IMR-90 (cell line): ENCODE measurements around the gene CCDC107. TPM values are rescaled to one million over a fixed set of nuclear protein-coding genes. Genes with fewer than 3 reads are reported as not detected.

Experiments used
- ATAC-seq: fragments of 200-7000 bp; cut with Tn5 transposase; 2 replicates; pipeline ENCODE4 v1.9.1; 2020; ENCODE audit warnings: low read depth, mild to moderate bottlenecking, moderate library complexity
- BruUV-seq: library from RNA; stranded (reverse); fragments of 400-500 nt; replicated peaks from 2 replicates; lab custom pipeline; 2021; lab: Mats Ljungman, UMichigan
- CTCF ChIA-PET: fragments of 300-600 bp; formaldehyde crosslinking; extraction: SDS; loops from one replicate; lab custom pipeline; 2021; ENCODE audit warnings: antibody characterized with exemption; lab: Yijun Ruan, JAX
- POLR2A ChIA-PET: fragments of 300-600 bp; sonication (Branson Sonifier 250); formaldehyde crosslinking; loops from one replicate; lab custom pipeline; 2022; ENCODE audit warnings: antibody characterized with exemption; ENCODE audit not compliant: unreplicated experiment; lab: Charles Lee
- DNase-seq: peaks from one replicate; pipeline ENCODE4 v3.0.0; 2013
- H2AFZ ChIP-seq: replicated peaks from 2 replicates; pipeline ENCODE3; 2013; ENCODE audit warnings: low read length, mild to moderate bottlenecking; ENCODE audit not compliant: poor library complexity
- H2AK5ac ChIP-seq: 2 replicates; pipeline ENCODE4 v1.6.1; 2013; ENCODE audit warnings: low read depth, low read length, inconsistent platforms
- H2AK9ac ChIP-seq: replicated peaks from 2 replicates; pipeline ENCODE3; 2013; ENCODE audit warnings: mild to moderate bottlenecking, low read depth, low read length, moderate library complexity; ENCODE audit not compliant: poor library complexity
- H2BK120ac ChIP-seq: 2 replicates; pipeline ENCODE4 v1.6.1; 2013; ENCODE audit warnings: low read depth, low read length, inconsistent platforms
- H2BK15ac ChIP-seq: 3 replicates; pipeline ENCODE4 v1.6.1; 2013; ENCODE audit warnings: low read depth, low read length, inconsistent platforms
- H2BK20ac ChIP-seq: 2 replicates; pipeline ENCODE4 v1.6.1; 2013; ENCODE audit warnings: low read depth, mild to moderate bottlenecking, inconsistent platforms, low read length, moderate library complexity
- H2BK5ac ChIP-seq: 2 replicates; pipeline ENCODE4 v1.6.1; 2013; ENCODE audit warnings: mild to moderate bottlenecking, low read depth, low read length, inconsistent platforms; ENCODE audit not compliant: poor library complexity, severe bottlenecking
- H3K14ac ChIP-seq: replicated peaks from 2 replicates; pipeline ENCODE4 v1.6.1; 2013; ENCODE audit warnings: low read depth, low read length, inconsistent platforms
- H3K18ac ChIP-seq: 2 replicates; pipeline ENCODE4 v1.6.1; 2013; ENCODE audit warnings: low read depth, low read length, control low read depth
- H3K23ac ChIP-seq: 2 replicates; pipeline ENCODE4 v1.6.1; 2013; ENCODE audit warnings: low read depth, low read length, inconsistent platforms
- H3K27ac ChIP-seq: 2 replicates; pipeline ENCODE4 v1.5.1; 2013; ENCODE audit warnings: mild to moderate bottlenecking, control low read depth, low read length; ENCODE audit not compliant: insufficient read depth
- H3K27me3 ChIP-seq: 2 replicates; pipeline ENCODE4 v1.6.1; 2013; ENCODE audit warnings: low read length; ENCODE audit not compliant: control insufficient read depth, insufficient read depth
- H3K36me3 ChIP-seq: 2 replicates; pipeline ENCODE4 v1.6.1; 2013; ENCODE audit warnings: low read length, mixed read lengths; ENCODE audit not compliant: control insufficient read depth, insufficient read depth
- H3K4ac ChIP-seq: 2 replicates; pipeline ENCODE4 v1.6.1; 2013; ENCODE audit warnings: low read depth, low read length, inconsistent platforms
- H3K4me1 ChIP-seq: 2 replicates; pipeline ENCODE4 v1.6.1; 2013; ENCODE audit warnings: low read length, mixed read lengths; ENCODE audit not compliant: control insufficient read depth, insufficient read depth
- H3K4me2 ChIP-seq: 2 replicates; pipeline ENCODE4 v1.6.1; 2013; ENCODE audit warnings: low read depth, mild to moderate bottlenecking, control low read depth, low read length, moderate library complexity
- H3K4me3 ChIP-seq: 2 replicates; pipeline ENCODE4 v1.5.1; 2013; ENCODE audit warnings: low read depth, mild to moderate bottlenecking, control low read depth, low read length, moderate library complexity; ENCODE audit not compliant: insufficient read depth
- H3K56ac ChIP-seq: 2 replicates; pipeline ENCODE4 v1.6.1; 2013; ENCODE audit warnings: low read length, inconsistent platforms; ENCODE audit not compliant: insufficient read depth; ENCODE audit errors: extremely low read depth
- H3K79me1 ChIP-seq, 2 experiments: 2 replicates each; pipeline ENCODE4 v1.6.1; 2013; ENCODE audit warnings: low read length in 2 of 2, inconsistent platforms in 1 of 2, low read depth in 1 of 2
- H3K9ac ChIP-seq: 2 replicates; pipeline ENCODE4 v1.6.1; 2013; ENCODE audit warnings: low read depth, low read length, control low read depth
- H3K9me1 ChIP-seq: 2 replicates; pipeline ENCODE4 v1.6.1; 2013; ENCODE audit warnings: low read length, inconsistent platforms; ENCODE audit not compliant: insufficient read depth
- H3K9me3 ChIP-seq: 2 replicates; pipeline ENCODE4 v1.6.1; 2013; ENCODE audit warnings: low read length; ENCODE audit not compliant: control insufficient read depth, insufficient read depth
- H4K20me1 ChIP-seq: 2 replicates; pipeline ENCODE4 v1.6.1; 2013; ENCODE audit warnings: low read length, inconsistent platforms; ENCODE audit not compliant: insufficient read depth
- H4K5ac ChIP-seq: 2 replicates; pipeline ENCODE4 v1.6.1; 2013; ENCODE audit warnings: mild to moderate bottlenecking, low read depth, low read length, control low read depth
- H4K8ac ChIP-seq, 2 experiments: 2 replicates each; pipeline ENCODE4 v1.6.1; 2013; ENCODE audit warnings: low read depth in 2 of 2, low read length in 2 of 2, control low read depth in 1 of 2, inconsistent platforms in 1 of 2
- H4K91ac ChIP-seq: 2 replicates; pipeline ENCODE4 v1.6.1; 2013; ENCODE audit warnings: low read depth, low read length, inconsistent platforms; ENCODE audit not compliant: insufficient read depth
- BHLHE40 ChIP-seq: fragments of 150-350 bp; IDR thresholded peaks from 2 replicates; pipeline ENCODE4 v1.6.1; 2016; ENCODE audit warnings: mild to moderate bottlenecking, low read depth, low read length
- CEBPB ChIP-seq: IDR thresholded peaks from 2 replicates; pipeline ENCODE4 v1.6.1; 2012; ENCODE audit warnings: low read depth, low read length, improper control_type of control experiment
- CHD1 ChIP-seq: IDR thresholded peaks from 2 replicates; pipeline ENCODE4 v1.6.1; 2012; ENCODE audit warnings: low read depth, low read length, improper control_type of control experiment
- CTCF ChIP-seq: conservative IDR thresholded peaks from 2 replicates; pipeline ENCODE4 v1.5.1; 2012; ENCODE audit warnings: mild to moderate bottlenecking, low read depth, low read length, improper control_type of control experiment
- ELK1 ChIP-seq: fragments of 150-350 bp; IDR thresholded peaks from 2 replicates; pipeline ENCODE4 v1.6.1; 2016; ENCODE audit warnings: low read depth, mild to moderate bottlenecking, low read length, moderate library complexity, borderline replicate concordance
- FOS ChIP-seq: fragments of 150-350 bp; IDR thresholded peaks from 2 replicates; pipeline ENCODE4 v1.6.1; 2016; ENCODE audit warnings: low read depth, low read length
- MAFK ChIP-seq: IDR thresholded peaks from 2 replicates; pipeline ENCODE4 v1.6.1; 2012; ENCODE audit warnings: low read depth, low read length, improper control_type of control experiment
- MAZ ChIP-seq: IDR thresholded peaks from 2 replicates; pipeline ENCODE4 v1.6.1; 2012; ENCODE audit warnings: low read depth, mild to moderate bottlenecking, low read length, improper control_type of control experiment, moderate library complexity, borderline replicate concordance
- NFE2L2 ChIP-seq: fragments of 150-350 bp; IDR thresholded peaks from 2 replicates; pipeline ENCODE4 v1.6.1; 2016; ENCODE audit warnings: low read depth, mild to moderate bottlenecking, low read length
- POLR2A ChIP-seq: IDR thresholded peaks from 2 replicates; pipeline ENCODE4 v1.6.1; 2012; ENCODE audit warnings: mild to moderate bottlenecking, low read depth, low read length
- RAD21 ChIP-seq: IDR thresholded peaks from 2 replicates; pipeline ENCODE4 v1.6.1; 2012; ENCODE audit warnings: low read length, improper control_type of control experiment
- RCOR1 ChIP-seq: IDR thresholded peaks from 2 replicates; pipeline ENCODE4 v1.6.1; 2012; ENCODE audit warnings: mild to moderate bottlenecking, low read length, improper control_type of control experiment; ENCODE audit not compliant: insufficient replicate concordance
- RFX5 ChIP-seq: IDR thresholded peaks from 2 replicates; pipeline ENCODE4 v1.8.0; 2012; ENCODE audit warnings: low read depth, mild to moderate bottlenecking, low read length, moderate library complexity
- SMC3 ChIP-seq: fragments of 150-350 bp; IDR thresholded peaks from 2 replicates; pipeline ENCODE4 v1.6.1; 2016; ENCODE audit warnings: low read depth, mild to moderate bottlenecking, antibody characterized with exemption, low read length, moderate library complexity
- USF2 ChIP-seq: fragments of 150-350 bp; IDR thresholded peaks from 2 replicates; pipeline ENCODE4 v1.6.1; 2017; ENCODE audit warnings: mild to moderate bottlenecking, antibody characterized with exemption, low read length, low read depth
- WGBS, 2 experiments: methylation state at CpG; one replicate each; pipeline versions ENCODE4 v1.1.5 to v1.1.7; 2013; ENCODE audit warnings: missing lambda C conversion rate in 2 of 2; ENCODE audit not compliant: insufficient read length in 1 of 2; ENCODE audit errors: extremely low coverage in 2 of 2; 5-methylcytosine and 5-hydroxymethylcytosine counted together
- dilution Hi-C: fragments of 300-500 bp; cut with HindIII; formaldehyde crosslinking; loops from one replicate; pipeline ENCODE4 v1.14.3; 2018; ENCODE audit warnings: low sequenced_read_pairs; ENCODE audit not compliant: unreplicated experiment
- in situ Hi-C: fragments of 300-500 bp; cut with MboI; formaldehyde crosslinking; loops from 3 replicates; pipeline ENCODE4 v1.14.3; 2019; ENCODE audit warnings: low sequenced_read_pairs, inconsistent platforms, mixed read lengths
- intact Hi-C: fragments of 100-400 bp; cut with micrococcal nuclease; formaldehyde crosslinking; loops from 2 replicates; pipeline ENCODE4 v1.10.0; 2022
- polyA plus RNA-seq, 3 experiments: library from polyadenylated mRNA; depleted of rRNA; stranded (reverse); fragments of >200 nt; gene quantifications; 2 replicates each; pipeline ENCODE4 v1.2.3, GENCODE V29; 2012; ENCODE audit warnings: low replicate concordance in 1 of 3
- total RNA-seq: library from RNA; depleted of rRNA; stranded (reverse); fragments of >200 nt; gene quantifications from 2 replicates; pipeline ENCODE4 v1.2.3, GENCODE V29; 2012

The CCDC107 gene
- total and polyA plus RNA-seq, 2 of the 4 experiments (the other 2 are of a cell fraction) = 6.8 to 21.1 TPM

- CTCF ChIA-PET = interaction anchor here (1.2 kb wide), 1 partner anchor 10 kb away, joined by 3 read pairs; no protein-coding TSS in a partner anchor
- Histone ChIP-seq H3K18ac (no peak overlapping the region), H3K9me3 (peaks cover 2% of the 10 kb centered on the region; the same call in 1 of the 2 replicates), H3K9me1 (no peaks in the 10 kb centered on the region), H2BK120ac (no peak overlapping the region), H4K91ac (no peak overlapping the region), H2BK5ac (no peak overlapping the region), H3K56ac (no peak overlapping the region), H4K5ac (no peak overlapping the region), H3K36me3 (no peaks in the 10 kb centered on the region), H2BK15ac (no peak overlapping the region), H2AK5ac (no peak overlapping the region), H3K9ac (no peak overlapping the region), H3K23ac (no peak overlapping the region), H2AK9ac (no peak overlapping the region), H4K20me1 (no peaks in the 10 kb centered on the region), H3K27me3 (no peaks in the 10 kb centered on the region; the same call in 1 of the 2 replicates), H3K4ac (no peak overlapping the region), H4K8ac (no peak overlapping the region), H2AFZ (no peak overlapping the region), H3K14ac (no peak overlapping the region), H3K4me2 (no peak overlapping the region), H2BK20ac (no peak overlapping the region), H3K4me3 (no peak overlapping the region), H3K4me1 (no peaks in the 10 kb centered on the region), H3K27ac (no peak overlapping the region), H3K79me1 (no peaks in the 10 kb centered on the region)
- no TSS peak for BruUV-seq
- intact Hi-C loops = no loop called here
- in situ Hi-C loops = no loop called here
- WGBS, 2 experiments = 79% methylated on average over 3 of the region's 6 CpGs; no CpG with 5 or more reads in 1 of the 2 experiments
- no peak for DNase-seq
- dilution Hi-C loops = no loop called here
- POLR2A ChIA-PET = no interaction called here
- TF ChIP-seq NFE2L2 = no peak
- no peak for TF ChIP-seq MAZ
- TF ChIP-seq RFX5 = no peak
- TF ChIP-seq RAD21 = no peak
- no peak for TF ChIP-seq CHD1
- TF ChIP-seq MAFK = no peak
- no peak for TF ChIP-seq CEBPB
- TF ChIP-seq USF2 = no peak
- no peak for TF ChIP-seq FOS
- TF ChIP-seq ELK1 = no peak
- no peak for TF ChIP-seq BHLHE40
- TF ChIP-seq SMC3 = no peak
- TF ChIP-seq CTCF = no peak
- TF ChIP-seq POLR2A = no peak
- no peak for TF ChIP-seq RCOR1
- no peak for ATAC-seq
Measured at GRCh38 chr9:35628389-35628991, 29.6 kb upstream of the CCDC107 start.
